DOHH2 (cell line): ENCODE data around the gene PDGFD.

Source experiments
- EZH2phosphoT487 ChIP-seq: fragments of 200-600 bp; sonication (generic); IDR thresholded peaks from 2 replicates; pipeline ENCODE4 v1.6.1; 2017; ENCODE audit warnings: borderline replicate concordance, mild to moderate bottlenecking, antibody characterized with exemption, low read length, moderate library complexity, mixed read lengths
- TF ChIP-seq, protein P1 (sequence below): fragments of 200-600 bp; sonication (generic); IDR thresholded peaks from one replicate; pipeline ENCODE4 v1.5.1; 2014; ENCODE audit warnings: antibody characterized with exemption, mild to moderate bottlenecking, low read depth, low read length; ENCODE audit not compliant: poor library complexity, severe bottlenecking

DNA sequence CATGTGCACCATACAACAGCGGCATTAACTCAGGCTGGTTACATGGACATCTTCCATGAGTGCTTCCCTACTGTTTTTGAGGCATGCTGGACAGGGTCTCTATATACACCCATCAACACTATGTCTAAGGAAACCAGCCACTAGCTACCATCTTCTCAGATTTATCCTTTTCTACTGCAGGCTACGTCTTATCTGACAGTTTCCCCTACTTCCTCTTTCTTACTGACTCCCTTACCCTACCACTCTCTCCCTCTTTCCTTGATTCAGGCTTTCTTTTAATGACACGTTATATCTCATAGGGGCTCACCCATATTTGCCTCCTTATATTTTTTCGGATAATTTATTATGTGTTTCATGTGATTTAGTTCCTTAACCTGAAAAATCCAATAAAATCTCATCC is 85.7 kb downstream of the PDGFD start:
- TF ChIP-seq EZH2phosphoT487, result no peak
- TF ChIP-seq, protein P1, sequence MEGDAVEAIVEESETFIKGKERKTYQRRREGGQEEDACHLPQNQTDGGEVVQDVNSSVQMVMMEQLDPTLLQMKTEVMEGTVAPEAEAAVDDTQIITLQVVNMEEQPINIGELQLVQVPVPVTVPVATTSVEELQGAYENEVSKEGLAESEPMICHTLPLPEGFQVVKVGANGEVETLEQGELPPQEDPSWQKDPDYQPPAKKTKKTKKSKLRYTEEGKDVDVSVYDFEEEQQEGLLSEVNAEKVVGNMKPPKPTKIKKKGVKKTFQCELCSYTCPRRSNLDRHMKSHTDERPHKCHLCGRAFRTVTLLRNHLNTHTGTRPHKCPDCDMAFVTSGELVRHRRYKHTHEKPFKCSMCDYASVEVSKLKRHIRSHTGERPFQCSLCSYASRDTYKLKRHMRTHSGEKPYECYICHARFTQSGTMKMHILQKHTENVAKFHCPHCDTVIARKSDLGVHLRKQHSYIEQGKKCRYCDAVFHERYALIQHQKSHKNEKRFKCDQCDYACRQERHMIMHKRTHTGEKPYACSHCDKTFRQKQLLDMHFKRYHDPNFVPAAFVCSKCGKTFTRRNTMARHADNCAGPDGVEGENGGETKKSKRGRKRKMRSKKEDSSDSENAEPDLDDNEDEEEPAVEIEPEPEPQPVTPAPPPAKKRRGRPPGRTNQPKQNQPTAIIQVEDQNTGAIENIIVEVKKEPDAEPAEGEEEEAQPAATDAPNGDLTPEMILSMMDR, result no peak
